Measurements from ENCODE around the gene C11orf24.

GRCh38 chr11:68313574-68314202 lies 41.9 kb upstream of the C11orf24 start:
- TF ChIP-seq CTCF (IDR thresholded peaks at IDR 0.05; ENCODE audit: low read depth, low read length) (no peak), POLR2A (IDR thresholded peaks at IDR 0.05; ENCODE audit: extremely low read depth, insufficient read length) (no peak), MYC (IDR thresholded peaks at IDR 0.05; ENCODE audit: low read depth, low read length) (peak; percentile 18; the same call in 1 of the 2 replicates), MAX (IDR thresholded peaks at IDR 0.05; ENCODE audit: low read depth, low read length) (peak; percentile 38; the same call in 1 of the 2 replicates)

All from NB4 (cell line).